Adrenal gland (tissue), 12 donors: ENCODE results near the gene HIGD2A. TPM values are rescaled to one million over a fixed set of nuclear protein-coding genes. Genes with fewer than 3 reads are reported as not detected.
A peak's percentile ranks its signal among the peaks of the same experiment; 100 is the strongest.

Experiments
- DNase-seq, 7 donors: peaks; one replicate each; pipeline ENCODE4 v3.0.0-alpha.2; 2019 to 2020
- H3K27ac ChIP-seq, 5 donors: fragments of 200-600 bp; sonication (generic) in 4 of 5; 1 replicate in 3 of 5; 2 replicates in 2 of 5; pipeline versions ENCODE4 v1.5.1 to v1.8.0; 2016 to 2020; ENCODE audit warnings: mild to moderate bottlenecking in 1 of 5
- H3K27me3 ChIP-seq: fragments of 200-600 bp; 2 replicates; pipeline ENCODE4 v1.8.0; 2021
- H3K36me3 ChIP-seq, 2 donors: fragments of 200-600 bp; replicated peaks in 1 of 2; 1 replicate in 1 of 2; 2 replicates in 1 of 2; pipeline versions ENCODE4 v1.5.1 to v1.8.0; 2018 to 2022
- H3K4me1 ChIP-seq, 2 donors: fragments of 200-600 bp; replicated peaks in 1 of 2; 1 replicate in 1 of 2; 2 replicates in 1 of 2; pipeline versions ENCODE4 v1.5.1 to v1.8.0; 2018 to 2021
- H3K4me3 ChIP-seq, 4 donors: fragments of 200-600 bp; sonication (generic) in 3 of 4; one replicate each; pipeline ENCODE4 v1.5.1; 2016 to 2018
- H3K9me3 ChIP-seq, 3 donors: fragments of 200-600 bp; sonication (generic) in 1 of 3; replicated peaks in 1 of 3; 1 replicate in 2 of 3; 2 replicates in 1 of 3; pipeline versions ENCODE4 v1.5.1 to v1.8.0; 2016 to 2021
- CTCF ChIP-seq, 6 experiments: fragments of 450-650 bp in 4 of 6; fragments of 200-600 bp in 2 of 6; sonication (generic) in 1 of 6; IDR thresholded peaks; 1 replicate in 5 of 6; 2 replicates in 1 of 6; pipeline versions ENCODE4 v1.5.1 to v1.8.0; 2016 to 2021; ENCODE audit warnings: antibody characterized with exemption in 6 of 6, mild to moderate bottlenecking in 2 of 6, moderate library complexity in 1 of 6
- POLR2A ChIP-seq, 2 donors: fragments of 450-650 bp; IDR thresholded peaks; one replicate each; pipeline ENCODE4 v1.6.1; 2017; ENCODE audit warnings: antibody characterized with exemption in 2 of 2, mild to moderate bottlenecking in 2 of 2, moderate library complexity in 1 of 2
- WGBS, 4 donors: extraction: QIAGEN DNeasy Blood & Tissue Kit in 2 of 4; methylation state at CpG; one replicate each; pipeline versions ENCODE4 v1.1.5 to v1.1.7; 2013 to 2017; 5-methylcytosine and 5-hydroxymethylcytosine counted together
- intact Hi-C, 2 donors: fragments of 100-400 bp; cut with DNase I; formaldehyde crosslinking; loops; one replicate each; pipeline versions ENCODE4 v1.14.1 to v1.15.0; 2022 to 2023
- polyA plus RNA-seq, 3 donors: library from polyadenylated mRNA; stranded (reverse); fragments of 200-250 nt in 2 of 3; fragments of 350-450 nt in 1 of 3; fragmentation: Illumina TruSeq in 1 of 3; extraction: RNeasy Lipid Tissue Mini Kit (QIAGEN cat#74804) in 1 of 3; gene quantifications; one replicate each; pipeline ENCODE4 v1.2.3, GENCODE V29; 2013 to 2014
- total RNA-seq, 9 donors: library from RNA; depleted of rRNA in 4 of 9; stranded (reverse); fragments of >200 nt in 4 of 9; fragments of 120-200 nt in 1 of 9; fragmentation: NEBNext Ultra II Directional in 1 of 9; extraction: Animal tissue kit (Norgen Biotek cat#: 25700) in 1 of 9; gene quantifications; one replicate each; pipeline versions ENCODE4 v1.1.0 to v1.2.4, GENCODE V29; 2013 to 2023
- donor health status: healthy with polysubstance abuse.
- donor health status: Bipolar disorder and iron deficiency.
- donor health status: DM: yes; HTN: yes; CAD: no.
- donor health status: DM: no; HTN: no; CAD: no.
- donor health status: DM: no; HTN: no; CAD: no.
- donor health status: DM: yes; HTN: yes; CAD: no.

The HIGD2A gene
- total and polyA plus RNA-seq, 12 donors, result 112 to 492 (median 214) TPM

GRCh38 chr5:176394881-176395675, 6.5 kb downstream of the HIGD2A start:
- H3K4me1 ChIP-seq, result peaks cover 0 to 2% of the 10 kb centered on the region in 2 donors
- peaks cover 0 to 48% of the 10 kb centered on the region in 2 donors for H3K36me3 ChIP-seq
- no peak for TF ChIP-seq CTCF (IDR thresholded peaks at IDR 0.05)
- no peak for TF ChIP-seq POLR2A (IDR thresholded peaks at IDR 0.05)
- no peak overlapping the region for H3K4me3 ChIP-seq
- H3K9me3 ChIP-seq, result no peaks in the 10 kb centered on the region
- DNase-seq, result peak in 2 of 7 donors; percentile 33 to 49
- H3K27ac ChIP-seq, result peak overlapping the region in 1 of 5 donors; percentile 60
- H3K27me3 ChIP-seq, result no peaks in the 10 kb centered on the region
- WGBS, 4 donors, result 72 to 80% (median 76%) methylated on average over 10 to 11 of the region's 11 CpGs
- intact Hi-C loops, result no loop called here

GRCh38 chr5:176396330-176396729, 7.8 kb downstream of the HIGD2A start:
- 55 to 61% (median 59%) methylated on average over 6 of the region's 6 CpGs for WGBS, 4 donors
- Histone ChIP-seq H3K27me3 (no peaks in the 10 kb centered on the region), H3K36me3 (peaks cover 0 to 43% of the 10 kb centered on the region in 2 donors), H3K4me1 (no peaks in the 10 kb centered on the region), H3K27ac (peak overlapping the region in 2 of 5 donors; percentile 26 to 60), H3K9me3 (no peaks in the 10 kb centered on the region), H3K4me3 (no peak overlapping the region)
- DNase-seq, result no peak
- intact Hi-C loops, result no loop called here
- TF ChIP-seq CTCF (IDR thresholded peaks at IDR 0.05) (no peak), POLR2A (IDR thresholded peaks at IDR 0.05) (no peak)

- Histone ChIP-seq H3K36me3 (peaks cover 0 to 29% of the 10 kb centered on the region in 2 donors), H3K27me3 (no peaks in the 10 kb centered on the region), H3K4me3 (no peak overlapping the region), H3K9me3 (no peaks in the 10 kb centered on the region), H3K4me1 (no peaks in the 10 kb centered on the region), H3K27ac (no peak overlapping the region)
- no peak for TF ChIP-seq CTCF (IDR thresholded peaks at IDR 0.05)
- no peak for TF ChIP-seq POLR2A (IDR thresholded peaks at IDR 0.05)
- intact Hi-C loops, result no loop called here
- 92 to 95% (median 94%) methylated on average over 14 to 18 of the region's 18 CpGs for WGBS, 4 donors
- DNase-seq, result no peak
These were observed 9.3 kb downstream of the HIGD2A start for GRCh38 chr5:176397736-176398420.

GRCh38 chr5:176400382-176401156, 12.0 kb downstream of the HIGD2A start:
- peak in 1 of 7 donors; percentile 8 for DNase-seq
- H3K4me3 ChIP-seq, result no peak overlapping the region

More at GRCh38 chr5:176400382-176401156, 12.0 kb downstream of the HIGD2A start:
- Histone ChIP-seq H3K27ac (no peak overlapping the region), H3K9me3 (no peaks in the 10 kb centered on the region), H3K27me3 (no peaks in the 10 kb centered on the region), H3K4me1 (no peaks in the 10 kb centered on the region), H3K36me3 (peaks cover 0 to 21% of the 10 kb centered on the region in 2 donors)
- WGBS, 4 donors, result 81 to 93% (median 87%) methylated on average over 15 to 17 of the region's 17 CpGs
- intact Hi-C loops, result no loop called here
- TF ChIP-seq CTCF (IDR thresholded peaks at IDR 0.05) (no peak), POLR2A (IDR thresholded peaks at IDR 0.05) (no peak)
